ENCODE measurements around the gene PPP1R26. TPM values are rescaled to one million over a fixed set of nuclear protein-coding genes. Genes with fewer than 3 reads are reported as not detected.
"Not testable (repeated sequence)": the region's sequence is repeated elsewhere in the genome, so short reads cannot be mapped to it uniquely, and the experiment has no call there.

Gene PPP1R26
- total and polyA plus RNA-seq, 2 of the 13 experiments (the other 11 are each of a cell fraction or from before 2014, with no cell fraction given): 8.6 to 11.6 TPM

DNA sequence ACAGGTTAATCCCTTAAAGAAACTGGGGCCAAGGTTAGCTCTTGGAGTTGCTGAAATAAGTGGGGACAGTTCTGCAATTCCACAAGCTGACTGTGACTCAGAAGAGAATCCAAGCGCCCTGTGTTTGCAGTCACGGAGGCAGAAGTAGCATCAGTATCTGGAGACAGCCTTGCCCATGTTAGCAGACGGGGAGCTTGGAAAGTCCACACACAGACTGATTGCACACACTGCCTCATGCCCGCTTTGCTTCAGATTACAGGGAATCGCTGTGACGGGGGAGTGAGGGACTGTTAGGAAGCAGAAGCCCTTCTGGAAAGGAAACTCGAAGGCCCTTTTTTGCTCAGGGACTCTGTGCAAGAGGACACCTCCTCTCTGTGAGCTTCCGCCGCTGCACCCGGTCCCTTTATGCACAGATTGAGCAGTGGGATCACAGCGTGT is 30.9 kb upstream of the PPP1R26 start (continued):
- no peak for TF ChIP-seq SIX4 (CRISPR knock-in tag; IDR thresholded peaks at IDR 0.05)
- no peak for TF ChIP-seq GFI1 (CRISPR knock-in tag; IDR thresholded peaks at IDR 0.05; ENCODE audit: borderline replicate concordance)
- TF ChIP-seq TSC22D2 (CRISPR knock-in tag; IDR thresholded peaks at IDR 0.05; ENCODE audit: borderline replicate concordance): no peak

DNA sequence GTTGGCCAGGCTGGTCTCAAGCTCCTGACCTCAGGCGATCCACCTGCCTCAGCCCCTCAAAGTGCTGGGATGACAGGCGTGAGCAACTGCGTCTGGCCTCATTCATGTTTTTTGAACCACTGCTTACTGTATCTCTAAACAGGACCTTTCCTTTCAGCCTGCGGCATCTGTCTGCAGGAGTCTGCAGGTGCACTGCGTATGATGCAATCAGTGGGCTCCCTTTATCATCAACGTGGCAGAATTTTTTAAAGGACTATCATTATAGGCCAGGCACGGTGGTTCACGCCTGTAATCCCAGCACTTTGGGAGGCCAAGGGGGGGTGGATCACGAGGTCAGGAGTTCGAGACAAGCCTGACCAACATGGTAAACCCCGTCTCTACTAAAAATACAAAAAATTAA is 30.1 kb upstream of the PPP1R26 start:
- POLR2A ChIA-PET; in situ Hi-C loops (cut with HindIII; ENCODE audit: extremely low pct_ligation_motif_present, low pct_unique_long_range_greater_than_20kb); intact Hi-C loops (cut with micrococcal nuclease; ENCODE audit: unreplicated experiment); CTCF ChIA-PET (ENCODE audit: low intra/inter-chr PET ratio, low total read pairs); H3K4me2 ChIP-seq (ENCODE audit: low read depth, low read length); H2AFZ ChIP-seq (ENCODE audit: low read length); FAIRE-seq; H3K9ac ChIP-seq (ENCODE audit: insufficient read depth, low read depth, low read length); H3K79me2 ChIP-seq (ENCODE audit: insufficient read depth, low read length); H4K20me1 ChIP-seq (ENCODE audit: insufficient read depth, low read length); ATAC-seq; DNase-seq (ENCODE audit: low spot score); H3K4me3 ChIP-seq (replicated peaks in 1 of 3; ENCODE audit: insufficient read depth in 1 of 3, low read depth in 2 of 3, low read length in 3 of 3); H3K9me3 ChIP-seq (ENCODE audit: low read length); H3K4me1 ChIP-seq (ENCODE audit: insufficient read depth, low read length); H3K27ac ChIP-seq (ENCODE audit: extremely low read length, insufficient read depth, low read length); BruUV-seq (replicated peaks); H3K36me3 ChIP-seq (replicated peaks in 1 of 2; ENCODE audit: control insufficient read depth in 1 of 2, insufficient read depth in 2 of 2, low read length in 2 of 2): not testable (repeated sequence)
- H3K27me3 ChIP-seq (ENCODE audit: control insufficient read depth in 1 of 2, insufficient read depth in 2 of 2, low read length in 2 of 2): peaks cover 1 to 33% of the 10 kb centered on the region in 2 experiments; a peak in 3 of 5 replicates
- peak; percentile 49; the same call in 1 of the 2 replicates for TF ChIP-seq CEBPB (IDR thresholded peaks at IDR 0.05; ENCODE audit: borderline replicate concordance, low read depth, low read length)
- 15% methylated on average over 9 of the region's 11 CpGs for WGBS (ENCODE audit: low lambda C conversion rate)

DNA sequence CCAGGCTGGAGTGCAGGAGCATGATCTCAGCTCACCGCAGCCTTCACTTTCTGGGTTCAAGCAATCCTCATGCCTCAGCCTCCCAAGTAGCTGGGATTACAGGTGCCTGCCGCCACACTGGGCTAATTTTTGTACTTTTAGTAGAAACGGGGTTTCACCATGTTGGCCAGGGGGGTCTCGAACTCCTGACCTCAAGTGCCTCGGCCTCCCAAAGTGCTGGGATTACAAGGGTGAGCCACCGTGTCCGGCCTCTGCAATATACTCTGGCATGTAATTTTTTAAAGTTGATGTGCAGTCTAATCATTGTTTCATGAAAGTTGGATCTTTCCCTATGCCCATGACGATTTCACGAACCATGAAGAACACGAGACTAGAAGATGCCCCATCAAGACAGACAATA is 28.6 kb upstream of the PPP1R26 start:
- in situ Hi-C loops (cut with HindIII; ENCODE audit: extremely low pct_ligation_motif_present, low pct_unique_long_range_greater_than_20kb) (no loop called here), intact Hi-C loops (cut with micrococcal nuclease; ENCODE audit: unreplicated experiment) (no loop called here)
- ATAC-seq (no peak), DNase-seq (ENCODE audit: low spot score) (no peak), FAIRE-seq (no peak)
- BruUV-seq (replicated peaks): no TSS peak
- ChIA-PET POLR2A (no interaction called here), CTCF (ENCODE audit: low intra/inter-chr PET ratio, low total read pairs) (no interaction called here)
- WGBS (ENCODE audit: low lambda C conversion rate): 27% methylated on average over 10 of the region's 10 CpGs
- Histone ChIP-seq H4K20me1 (ENCODE audit: insufficient read depth, low read length) (no peaks in the 10 kb centered on the region), H3K9ac (ENCODE audit: insufficient read depth, low read depth, low read length) (no peak overlapping the region), H2AFZ (ENCODE audit: low read length) (no peak overlapping the region), H3K4me2 (ENCODE audit: low read depth, low read length) (no peak overlapping the region), H3K27me3 (ENCODE audit: control insufficient read depth in 1 of 2, insufficient read depth in 2 of 2, low read length in 2 of 2) (peaks cover 5 to 44% of the 10 kb centered on the region in 2 experiments; a peak in 3 of 5 replicates), H3K9me3 (ENCODE audit: low read length) (no peaks in the 10 kb centered on the region), H3K4me3 (replicated peaks in 1 of 3; ENCODE audit: insufficient read depth in 1 of 3, low read depth in 2 of 3, low read length in 3 of 3) (no peak overlapping the region), H3K79me2 (ENCODE audit: insufficient read depth, low read length) (no peaks in the 10 kb centered on the region), H3K36me3 (replicated peaks in 1 of 2; ENCODE audit: control insufficient read depth in 1 of 2, insufficient read depth in 2 of 2, low read length in 2 of 2) (no peaks in the 10 kb centered on the region), H3K4me1 (ENCODE audit: insufficient read depth, low read length) (no peaks in the 10 kb centered on the region), H3K27ac (ENCODE audit: extremely low read length, insufficient read depth, low read length) (no peak overlapping the region)
- TF ChIP-seq ZNF672 (CRISPR knock-in tag; IDR thresholded peaks at IDR 0.05) (no peak), SP4 (CRISPR knock-in tag; IDR thresholded peaks at IDR 0.05) (no peak), ZNF256 (CRISPR knock-in tag; conservative IDR thresholded peaks at IDR 0.05) (no peak), CBX2 (IDR thresholded peaks at IDR 0.05; ENCODE audit: low read depth, low read length) (no peak), CBX2 (CRISPR knock-in tag; IDR thresholded peaks at IDR 0.05; ENCODE audit: low read depth) (no peak), ZBTB3 (CRISPR knock-in tag; IDR thresholded peaks at IDR 0.05; ENCODE audit: borderline replicate concordance, low read depth) (no peak), NFIB (CRISPR knock-in tag; IDR thresholded peaks at IDR 0.05; ENCODE audit: borderline replicate concordance) (no peak), NR3C1 (CRISPR knock-in tag; IDR thresholded peaks at IDR 0.05) (no peak), ZNF713 (CRISPR knock-in tag; IDR thresholded peaks at IDR 0.05) (no peak)

Data from HepG2 (cell line).